NCI-H1436 treated with DMSO at 0.1 percent for 48 hours (cell line): ENCODE measurements around the gene SPTBN1.

ENCODE experiments used
- DNase-seq: peaks from one replicate; lab custom pipeline; 2025; lab: John Stamatoyannopoulos, UW

The SPTBN1 gene

DNA sequence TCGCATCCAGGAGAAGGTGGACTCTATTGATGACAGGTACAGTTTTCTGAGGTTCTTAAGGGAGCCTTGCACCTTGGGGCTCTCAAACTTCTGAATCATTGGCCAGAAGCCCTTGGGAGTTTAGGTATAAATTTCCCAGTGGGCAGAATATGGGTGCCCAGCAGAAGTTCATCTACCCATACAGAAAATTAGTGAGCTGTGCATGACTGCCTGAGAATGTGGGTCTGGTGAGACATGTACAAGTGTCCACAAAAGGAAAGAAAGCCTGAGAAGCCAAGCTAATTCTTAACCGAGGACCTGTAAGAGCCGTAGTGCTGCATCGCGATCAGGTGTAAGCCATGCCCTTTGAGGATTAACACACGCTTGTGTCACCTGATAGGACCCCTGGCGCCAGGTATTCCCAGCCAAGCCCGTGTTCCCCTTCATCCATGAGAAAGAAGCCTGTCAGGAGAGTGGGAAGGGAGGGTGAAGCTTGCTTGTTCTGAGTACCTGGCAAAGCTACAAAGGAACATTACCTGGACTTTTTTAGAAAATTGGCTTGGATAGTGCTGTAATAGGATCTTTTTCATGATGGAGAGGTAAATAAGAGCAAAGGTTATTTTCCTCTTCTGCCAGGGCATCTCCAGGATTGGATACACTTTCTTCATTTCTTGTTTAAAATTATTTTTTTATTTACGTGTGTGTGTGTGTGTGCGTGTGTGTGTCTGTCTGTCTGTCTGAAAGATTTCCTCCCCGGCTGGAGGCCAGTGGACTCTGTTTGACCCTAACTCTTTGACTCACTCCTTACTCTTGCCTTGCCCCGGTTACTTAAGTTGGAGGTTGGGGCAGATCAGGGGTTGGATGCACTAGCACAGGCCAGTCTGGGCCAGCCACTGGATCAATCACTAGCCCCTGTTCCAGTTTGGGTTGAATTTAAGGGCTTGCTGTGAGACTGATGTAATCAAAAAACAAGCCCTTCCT lies 176.9 kb downstream of the SPTBN1 start:
- no peak for DNase-seq

DNA sequence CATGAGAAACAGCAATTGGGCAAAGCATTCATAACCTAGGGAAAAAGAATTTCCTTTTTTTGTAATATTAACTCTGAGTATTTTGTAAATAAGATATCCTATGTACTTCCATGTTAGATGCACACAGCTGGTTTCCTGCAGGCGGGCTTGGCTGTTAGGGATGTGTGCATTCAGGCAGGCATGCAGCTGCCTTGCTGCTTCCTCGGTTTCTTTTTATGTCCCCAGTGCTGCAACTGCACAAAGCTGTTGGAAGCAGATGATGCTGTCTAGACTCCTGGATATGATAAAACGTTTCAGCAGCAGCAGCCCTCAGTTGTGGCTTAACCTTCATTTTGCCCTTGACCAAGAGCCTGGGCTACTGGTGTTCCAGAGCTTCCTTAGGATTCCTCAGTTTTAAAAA lies 177.9 kb downstream of the SPTBN1 start:
- no peak for DNase-seq

DNA sequence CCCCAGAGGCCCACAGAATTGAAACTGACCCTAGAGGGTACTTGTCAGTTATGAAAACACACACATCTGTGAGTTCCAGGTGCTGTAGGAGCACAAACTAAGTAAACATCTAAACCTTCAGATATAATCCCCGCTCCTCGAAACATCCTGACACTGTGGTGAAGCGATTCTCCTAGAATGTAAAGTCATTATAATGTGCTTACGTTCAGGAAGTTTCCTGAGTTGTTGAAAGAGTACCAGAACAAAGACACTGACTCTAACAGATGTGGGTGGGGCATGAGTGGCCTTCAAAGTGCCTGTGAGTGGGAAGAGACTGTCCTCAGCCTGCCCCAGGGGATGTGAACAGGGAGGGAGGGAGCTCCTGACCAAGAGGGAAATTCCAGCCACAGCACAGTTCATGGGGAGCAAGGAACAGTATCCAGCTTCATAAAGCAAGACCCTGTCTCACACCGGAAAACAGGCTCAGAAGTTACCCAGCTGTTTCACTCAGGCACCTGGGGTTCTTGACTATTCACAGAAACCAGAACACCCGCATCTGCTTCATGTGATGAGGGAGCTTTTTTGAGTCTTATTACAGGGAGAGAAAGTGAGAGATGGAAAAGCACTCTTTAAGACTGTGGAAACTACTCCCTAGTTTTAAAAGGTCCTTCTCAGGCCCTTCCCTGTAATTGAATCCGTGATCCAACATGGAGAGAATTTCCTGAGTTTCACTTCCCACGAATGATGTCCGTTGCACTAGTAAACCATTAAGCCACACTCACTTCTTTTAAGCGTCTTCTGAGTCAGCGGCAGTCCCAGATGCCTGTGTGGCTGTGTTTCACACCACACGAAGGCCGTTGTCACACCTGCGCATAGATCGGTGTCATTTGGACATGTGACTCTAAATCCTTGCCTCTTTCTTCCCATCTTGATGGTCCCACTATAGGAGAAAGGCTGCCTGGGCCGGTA lies 178.7 kb downstream of the SPTBN1 start:
- no peak for DNase-seq

DNA sequence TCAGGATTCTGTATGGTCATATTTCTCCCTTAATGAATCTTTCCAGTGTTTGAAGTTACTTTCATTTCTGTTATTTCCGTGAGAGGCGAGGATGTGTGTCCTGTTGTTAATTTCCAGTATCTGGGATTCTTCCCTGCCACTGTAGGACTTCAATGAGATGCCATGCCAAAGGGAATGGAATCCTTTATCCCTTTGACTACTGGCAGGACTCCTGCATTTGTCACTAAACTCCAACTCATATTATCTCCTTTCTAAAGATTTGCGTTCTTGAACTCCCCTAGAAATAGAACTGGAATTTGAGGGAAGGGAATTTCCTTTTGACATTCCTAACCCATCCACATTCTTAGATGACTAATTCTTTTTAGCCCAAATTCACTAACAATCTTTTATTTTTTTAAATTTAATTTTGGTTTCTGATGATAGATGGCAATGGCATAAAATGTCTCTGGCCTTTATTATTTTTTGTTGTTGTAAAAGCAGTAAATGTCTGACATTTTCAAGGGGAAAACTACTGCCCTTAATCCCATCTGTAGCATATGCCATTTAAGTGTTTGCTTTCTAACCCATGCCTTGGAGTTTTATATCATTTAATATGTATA lies 179.5 kb downstream of the SPTBN1 start:
- DNase-seq = no peak

DNA sequence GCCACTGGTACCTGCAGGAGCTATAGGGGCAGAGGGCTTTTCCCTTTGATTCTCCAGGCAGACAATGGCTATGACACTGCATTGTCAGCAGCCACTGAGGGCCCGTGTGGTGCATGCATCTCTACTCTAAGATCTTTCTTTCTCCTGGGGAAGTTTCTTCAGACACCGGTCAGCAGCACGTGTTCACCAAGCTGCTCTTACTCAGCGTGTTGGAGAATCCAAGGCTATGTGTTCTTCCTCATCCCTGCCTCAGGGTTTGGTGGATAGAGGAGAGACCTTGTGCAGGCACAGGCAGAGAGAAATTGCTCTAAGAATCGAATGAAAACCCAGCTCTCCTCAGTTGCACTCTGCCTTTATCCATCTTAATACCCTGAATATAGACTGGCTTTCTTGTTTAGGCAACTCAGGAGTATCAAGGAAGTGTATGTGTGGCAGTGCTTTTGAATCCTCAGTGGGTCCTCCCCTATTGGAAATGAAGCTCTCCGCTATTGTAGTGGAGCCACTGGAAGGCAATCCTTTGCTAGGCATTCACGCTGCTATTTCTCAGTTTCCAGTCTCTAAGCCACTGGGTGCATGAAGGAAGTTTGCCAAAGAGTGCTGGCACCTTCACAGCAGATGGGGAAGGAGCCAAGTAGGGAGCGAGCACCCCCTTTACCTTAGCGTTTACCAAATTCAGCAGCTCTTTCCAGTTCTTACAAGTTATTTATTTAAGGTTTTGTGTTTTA lies 180.4 kb downstream of the SPTBN1 start:
- DNase-seq = no peak

DNA sequence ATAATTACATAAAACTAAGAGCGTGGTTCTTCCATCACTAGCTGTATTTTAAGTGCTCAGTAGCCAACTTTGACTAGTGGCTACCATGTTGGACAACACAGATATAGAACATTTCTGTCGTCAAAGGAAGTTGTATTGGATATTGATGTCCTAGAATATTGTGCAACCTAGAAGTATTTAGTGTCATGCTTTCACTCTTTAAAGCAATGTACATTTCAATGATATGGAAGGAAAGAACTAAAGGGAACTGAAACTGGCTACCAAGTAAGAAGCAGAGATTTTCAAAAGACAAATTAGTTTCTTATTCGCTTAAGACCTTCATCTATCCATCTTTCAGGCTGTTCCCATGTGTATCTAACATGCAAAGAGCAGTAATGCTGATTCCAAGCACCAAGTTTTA lies 182.0 kb downstream of the SPTBN1 start:
- DNase-seq = no peak

DNA sequence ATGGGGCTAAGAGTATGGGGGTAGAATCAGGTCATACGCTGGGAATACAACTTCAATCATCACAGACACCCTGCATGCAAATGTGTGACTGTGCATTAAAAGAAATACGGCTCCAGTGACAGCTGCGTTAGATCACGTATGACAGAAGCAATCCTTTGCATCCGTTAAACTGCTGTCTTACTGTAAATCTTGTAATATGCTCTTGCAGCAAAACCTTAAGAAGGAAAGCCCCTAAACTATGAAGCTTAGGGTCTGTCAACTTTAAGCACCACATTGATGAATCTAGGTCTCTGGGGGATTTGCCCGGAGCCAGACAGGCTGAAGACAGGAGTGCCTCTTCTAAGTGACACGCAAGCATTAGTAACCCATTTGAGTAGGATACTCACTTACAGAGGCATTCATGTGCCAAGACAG lies 182.7 kb downstream of the SPTBN1 start:
- no peak for DNase-seq

DNA sequence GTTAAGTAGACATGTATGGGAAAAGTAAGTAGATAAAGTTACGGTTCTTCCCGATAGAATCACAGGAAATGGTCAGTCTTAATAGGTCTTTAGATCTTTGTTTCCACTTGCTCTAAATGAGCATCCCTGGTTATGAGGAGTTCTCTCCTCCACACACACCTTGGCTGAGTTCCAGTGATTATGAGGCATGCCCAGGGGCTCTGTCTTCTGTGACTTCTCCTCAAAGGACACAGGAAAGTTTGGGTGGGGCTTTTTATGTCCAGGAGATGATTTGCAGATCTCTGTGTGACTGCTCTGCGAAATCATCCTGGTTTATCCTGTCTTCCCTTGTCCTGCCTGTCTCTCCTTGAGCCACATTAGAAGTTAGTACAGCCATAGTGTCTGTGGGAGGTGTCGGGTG lies 183.5 kb downstream of the SPTBN1 start:
- DNase-seq = no peak

DNA sequence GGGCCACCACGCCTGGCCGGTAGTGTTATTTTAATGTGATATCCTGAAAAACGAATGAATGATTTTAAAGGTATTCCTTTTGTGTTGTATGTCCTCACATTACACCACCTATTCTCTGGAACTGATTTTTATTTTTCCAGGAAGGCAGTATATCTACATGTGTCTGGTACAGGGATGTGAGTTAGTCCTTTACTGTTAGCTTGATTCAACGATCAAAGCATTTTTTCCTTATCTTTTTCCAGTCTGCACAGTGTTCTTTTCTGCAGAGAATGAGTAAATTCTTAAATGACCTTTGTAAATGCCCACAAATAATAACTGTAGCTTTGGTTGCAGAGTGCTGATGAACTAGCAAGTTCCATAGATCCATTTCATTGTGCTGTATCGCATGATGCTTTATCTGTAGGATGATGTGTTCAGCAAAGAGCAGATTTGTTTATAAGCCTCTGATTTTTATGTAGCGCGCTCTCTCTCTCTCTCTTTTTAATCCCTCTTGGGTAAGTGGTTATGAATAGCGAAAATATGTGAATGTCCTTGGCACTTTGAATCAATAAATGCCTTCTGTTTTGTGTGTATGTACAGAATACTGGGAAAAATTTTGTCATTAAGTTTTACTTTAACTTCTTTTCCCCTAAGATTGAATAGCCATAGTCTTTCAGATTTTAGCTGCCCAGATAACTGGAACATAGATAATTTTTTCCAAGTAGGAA lies 184.9 kb downstream of the SPTBN1 start:
- no peak for DNase-seq

DNA sequence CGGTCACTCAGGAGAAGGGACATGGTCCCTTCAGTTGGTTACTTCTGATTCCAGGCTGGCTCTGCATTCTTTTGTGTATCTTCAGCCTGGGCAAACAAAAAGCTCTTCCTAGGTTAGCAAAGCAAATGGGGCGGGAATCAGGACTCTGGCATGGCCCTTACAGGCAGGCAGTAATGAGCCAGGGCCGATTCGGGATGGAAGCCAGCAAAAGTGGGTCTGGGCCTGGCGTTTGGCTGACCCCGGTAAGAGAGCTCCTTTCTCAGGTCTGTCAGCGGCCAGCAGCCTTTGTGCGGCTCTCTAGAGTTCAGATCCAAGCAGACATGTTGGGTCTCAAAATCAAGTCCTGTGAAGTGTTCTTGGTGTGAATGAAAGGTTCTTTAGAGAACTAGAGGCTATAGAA lies 185.9 kb downstream of the SPTBN1 start:
- no peak for DNase-seq

DNA sequence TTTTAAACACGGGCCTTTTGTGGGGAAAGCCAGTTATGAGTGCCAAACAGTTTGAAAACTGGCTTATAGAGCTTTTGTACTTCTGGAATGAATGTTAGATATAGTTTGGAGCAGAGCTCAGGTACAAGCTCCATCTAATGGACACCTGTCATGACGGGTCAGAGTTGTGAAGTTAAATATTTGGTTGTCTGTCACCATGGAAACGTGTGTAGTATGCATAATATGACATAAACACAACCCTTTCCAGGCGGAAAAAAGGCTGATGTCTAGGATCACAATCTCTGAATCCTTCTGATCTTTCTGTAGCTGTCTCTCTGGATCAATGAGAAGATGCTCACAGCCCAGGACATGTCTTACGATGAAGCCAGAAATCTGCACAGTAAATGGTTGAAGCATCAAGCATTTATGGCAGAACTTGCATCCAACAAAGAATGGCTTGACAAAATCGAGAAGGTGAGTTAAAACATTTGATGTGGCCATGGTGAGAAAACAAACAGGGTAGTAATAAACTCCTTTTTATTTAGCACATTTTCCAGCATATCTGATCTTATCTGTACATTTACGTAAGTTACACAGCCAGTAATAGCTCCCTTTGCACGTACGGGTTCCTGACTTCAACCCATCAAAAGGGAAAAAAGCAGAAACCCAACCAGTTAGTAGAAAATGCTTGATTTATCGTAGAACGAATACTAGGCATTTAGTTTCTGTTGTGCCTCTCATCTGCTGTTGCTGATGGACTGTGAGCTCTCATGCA lies 186.7 kb downstream of the SPTBN1 start:
- DNase-seq = no peak

DNA sequence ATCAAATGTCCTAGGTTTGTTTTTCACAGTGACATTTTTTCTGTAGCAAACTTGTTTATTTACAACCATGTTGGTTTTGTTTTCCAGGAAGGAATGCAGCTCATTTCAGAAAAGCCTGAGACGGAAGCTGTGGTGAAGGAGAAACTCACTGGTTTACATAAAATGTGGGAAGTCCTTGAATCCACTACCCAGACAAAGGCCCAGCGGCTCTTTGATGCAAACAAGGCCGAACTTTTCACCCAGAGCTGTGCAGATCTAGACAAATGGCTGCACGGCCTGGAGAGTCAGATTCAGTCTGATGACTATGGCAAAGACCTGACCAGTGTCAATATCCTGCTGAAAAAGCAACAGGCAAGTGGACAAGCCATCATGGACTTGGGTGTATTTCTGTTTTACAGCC lies 188.1 kb downstream of the SPTBN1 start:
- no peak for DNase-seq

DNA sequence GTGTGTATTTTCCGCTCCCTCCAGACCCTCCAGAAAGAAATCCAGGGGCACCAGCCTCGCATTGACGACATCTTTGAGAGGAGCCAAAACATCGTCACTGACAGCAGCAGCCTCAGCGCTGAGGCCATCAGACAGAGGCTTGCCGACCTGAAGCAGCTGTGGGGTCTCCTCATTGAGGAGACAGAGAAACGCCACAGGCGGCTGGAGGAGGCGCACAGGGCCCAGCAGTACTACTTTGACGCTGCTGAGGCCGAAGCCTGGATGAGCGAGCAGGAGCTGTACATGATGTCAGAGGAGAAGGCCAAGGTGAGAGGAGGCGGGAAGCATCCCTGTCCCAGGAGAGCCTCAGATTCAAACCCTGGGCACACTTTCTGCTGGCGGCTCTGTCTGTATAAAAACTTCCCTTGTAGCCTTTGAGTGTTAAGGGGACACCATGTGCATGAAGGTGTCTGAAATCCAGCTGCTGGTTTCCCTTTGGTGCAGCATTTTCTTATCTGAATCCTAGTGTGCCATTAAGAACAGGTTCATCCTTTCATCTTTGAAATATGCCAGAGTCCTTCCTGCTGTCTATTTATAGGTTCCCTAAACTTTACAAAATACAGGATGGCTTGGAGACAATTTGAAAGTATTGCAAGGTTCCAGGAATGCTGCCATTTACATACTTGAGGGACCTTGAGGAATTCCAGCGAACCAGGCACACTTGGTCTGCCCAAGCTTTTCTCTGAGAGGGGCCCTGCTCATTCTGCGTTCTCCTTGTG lies 190.2 kb downstream of the SPTBN1 start:
- no peak for DNase-seq

DNA sequence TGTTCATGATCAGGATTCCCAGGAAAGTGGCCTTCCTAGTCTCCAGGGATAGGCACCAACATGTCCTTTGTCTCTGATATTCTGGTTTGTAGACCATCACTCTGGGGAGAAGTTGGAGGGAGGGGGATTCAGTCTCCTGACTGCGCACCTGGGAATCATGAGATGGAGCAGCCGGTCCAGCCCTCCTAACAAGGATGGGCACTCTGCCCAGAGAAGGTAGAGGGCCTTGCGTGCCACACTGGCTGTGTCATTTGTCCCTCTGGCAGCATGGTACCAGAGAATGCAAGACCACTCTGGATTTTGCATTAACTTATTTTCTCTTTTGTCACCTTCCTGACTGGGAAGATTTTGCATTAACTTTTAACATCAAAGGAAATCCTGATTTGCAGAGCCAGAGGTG lies 192.1 kb downstream of the SPTBN1 start:
- no peak for DNase-seq

DNA sequence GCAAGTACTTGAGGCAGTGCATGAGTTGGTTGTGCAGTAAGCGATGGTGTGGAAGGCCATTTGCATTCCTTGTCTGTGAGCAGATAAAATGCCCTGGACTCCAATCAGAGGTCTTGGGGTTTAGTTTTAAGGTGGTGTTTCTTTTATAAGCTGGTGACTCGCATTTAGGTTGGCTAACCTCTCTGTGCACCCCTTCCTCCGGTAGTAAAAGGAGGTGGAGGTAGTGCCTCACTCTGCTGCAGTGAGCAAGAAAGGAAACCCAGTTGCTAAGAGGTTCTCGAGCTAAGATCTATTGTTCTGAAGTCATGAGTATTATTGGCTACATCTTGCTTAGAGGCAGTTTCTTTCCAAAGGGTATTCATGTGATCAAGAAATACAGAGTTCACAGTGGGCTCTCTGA lies 193.1 kb downstream of the SPTBN1 start:
- DNase-seq = no peak

DNA sequence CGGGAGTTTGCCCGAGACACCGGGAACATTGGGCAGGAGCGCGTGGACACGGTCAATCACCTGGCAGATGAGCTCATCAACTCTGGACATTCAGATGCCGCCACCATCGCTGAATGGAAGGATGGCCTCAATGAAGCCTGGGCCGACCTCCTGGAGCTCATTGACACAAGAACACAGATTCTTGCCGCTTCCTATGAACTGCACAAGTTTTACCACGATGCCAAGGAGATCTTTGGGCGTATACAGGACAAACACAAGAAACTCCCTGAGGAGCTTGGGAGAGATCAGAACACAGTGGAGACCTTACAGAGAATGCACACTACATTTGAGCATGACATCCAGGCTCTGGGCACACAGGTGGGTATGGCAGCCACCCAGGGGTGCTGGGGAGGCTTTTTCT lies 193.5 kb downstream of the SPTBN1 start:
- DNase-seq = no peak

DNA sequence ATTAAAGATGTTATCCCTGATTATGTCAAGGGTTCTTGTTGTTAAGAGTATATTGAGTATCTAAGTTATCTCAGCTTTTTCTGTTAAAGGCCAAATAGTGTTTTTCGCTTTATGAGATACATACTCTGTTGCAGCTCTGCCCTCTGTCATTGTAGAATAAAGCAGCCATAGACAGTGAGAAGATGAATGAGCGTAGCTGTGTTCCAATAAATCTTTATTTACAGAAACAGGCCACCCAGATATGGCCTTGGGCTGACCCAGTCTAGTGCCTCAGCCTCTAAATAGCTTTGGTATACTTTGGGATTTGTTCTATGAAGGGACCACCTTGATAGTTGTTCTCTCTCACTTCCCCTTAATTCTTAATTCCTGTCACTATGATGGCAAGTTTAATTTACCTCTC lies 194.5 kb downstream of the SPTBN1 start:
- no peak for DNase-seq

DNA sequence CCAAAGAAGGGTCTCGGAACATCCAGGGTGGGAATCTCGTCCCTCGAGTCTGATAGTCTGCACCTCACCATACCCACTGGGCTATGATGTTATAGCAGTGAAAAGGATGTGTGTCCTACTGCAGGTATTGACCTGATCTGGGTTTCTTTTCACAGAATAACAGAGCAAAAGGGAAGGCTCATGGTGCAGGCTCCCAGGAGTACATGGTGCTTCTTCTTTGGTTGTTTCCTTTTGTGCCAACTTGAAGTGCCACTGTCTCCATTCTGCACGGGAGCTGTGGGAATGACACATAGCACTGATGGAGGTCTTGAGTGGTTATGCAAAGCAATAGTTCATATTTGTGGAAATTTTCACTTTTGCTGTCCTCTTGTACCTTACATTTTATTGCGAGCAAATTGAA lies 195.2 kb downstream of the SPTBN1 start:
- no peak for DNase-seq

DNA sequence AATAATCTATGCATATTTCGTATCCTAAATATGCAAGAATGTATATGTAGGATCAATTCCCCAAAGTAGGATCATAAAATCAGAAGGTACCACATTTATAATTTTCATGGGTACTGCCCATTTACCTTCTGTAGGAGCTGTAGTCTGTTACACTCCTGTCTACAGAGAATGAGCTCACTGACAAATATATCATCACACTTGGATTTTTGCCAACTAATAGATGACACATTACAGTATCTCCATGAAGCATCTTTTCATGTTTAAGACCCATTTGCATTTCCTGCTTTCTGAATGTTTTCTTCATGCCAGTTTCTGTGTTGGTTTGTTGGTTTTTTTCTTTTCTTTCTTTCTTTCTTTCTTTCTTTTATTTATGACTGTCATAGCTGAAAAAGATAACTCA lies 196.4 kb downstream of the SPTBN1 start:
- DNase-seq = no peak
